HG03280 (cell line): Measurements from ENCODE around the gene SLC19A3.

Source experiments
- ATAC-seq: cut with Tn5 transposase; IDR thresholded peaks from one replicate; pipeline ENCODE4 v1.9.1; 2021; ENCODE audit warnings: mild to moderate bottlenecking, moderate library complexity; ENCODE audit not compliant: unreplicated experiment

Gene SLC19A3

GRCh38 chr2:227634201-227634600, 83.6 kb downstream of the SLC19A3 start:
- ATAC-seq = no peak
